Activated CD4-positive, CD25-positive, alpha-beta regulatory T cell treated with anti-CD3 and anti-CD28 coated beads, Interleukin-2, amount 50 U/mL, for 24 hours (primary cell): ENCODE data around the gene ADORA1.

Source experiments
- ATAC-seq, 2 donors: fragments of 150-1000 bp; cut with Tn5 transposase; one replicate each; pipeline ENCODE4 v1.10.0; 2021; ENCODE audit warnings: mild to moderate bottlenecking in 1 of 2, moderate library complexity in 1 of 2

The ADORA1 gene

DNA sequence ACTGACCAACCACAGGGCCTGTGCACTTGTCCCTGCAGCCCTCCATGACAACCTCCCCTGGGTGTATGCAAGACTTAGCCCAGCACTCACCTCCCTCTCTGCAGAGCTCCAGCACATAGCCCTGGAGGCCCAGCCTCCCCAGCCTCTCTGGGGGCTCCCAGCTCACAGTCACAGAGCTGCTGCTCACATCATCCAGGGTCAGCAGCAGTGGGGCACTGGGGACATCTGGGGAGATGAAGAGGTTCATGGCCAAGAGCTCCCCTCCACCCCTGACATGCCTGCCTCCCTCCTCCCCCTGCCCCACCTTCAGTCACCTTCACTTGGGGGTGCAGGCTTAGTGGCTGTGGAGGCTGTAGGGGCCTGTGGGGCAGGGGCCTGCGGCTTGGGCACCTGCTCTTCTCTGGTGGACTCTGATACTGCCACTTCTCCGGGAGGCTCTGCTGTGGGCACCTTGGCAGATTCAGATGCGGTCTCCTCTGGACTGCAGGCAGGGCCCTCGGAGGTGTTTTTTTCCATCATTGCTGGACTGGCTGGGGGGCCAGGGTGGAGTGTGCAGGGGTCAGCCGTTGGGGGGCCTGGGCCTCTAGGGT, 47.8 kb downstream of the ADORA1 start, which contains the start of gene MYBPH:
Gene MYBPH, minus strand, starts transcription at position 590 of the 590 bp plus-strand sequence. Its CDS starts 71 bp downstream, at position 519.
- ATAC-seq: no peak

DNA sequence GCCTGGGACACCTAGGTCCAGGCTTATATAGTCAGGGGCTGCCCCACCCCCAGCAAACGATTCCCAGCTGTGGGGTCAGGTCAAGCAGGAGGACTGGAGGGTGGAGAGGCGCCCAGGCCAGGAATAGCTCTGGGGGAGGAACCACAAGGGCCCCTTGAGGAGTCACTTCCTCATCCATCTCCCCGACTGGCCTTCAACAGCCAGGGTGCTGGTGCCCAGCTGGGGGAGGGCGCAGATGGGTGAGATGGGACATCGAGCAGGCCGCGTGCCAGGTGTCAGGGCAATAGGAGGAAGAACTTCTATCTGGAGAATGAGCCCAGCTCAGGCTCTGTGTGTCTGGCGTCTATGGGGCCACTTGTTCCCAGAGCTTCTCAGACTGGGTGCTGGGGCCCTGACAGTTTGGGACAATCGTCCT, 48.3 kb downstream of the ADORA1 start:
- ATAC-seq: no peak

- no peak for ATAC-seq
Measured at GRCh38 chr1:203176273-203177035, 48.9 kb downstream of the ADORA1 start.

DNA sequence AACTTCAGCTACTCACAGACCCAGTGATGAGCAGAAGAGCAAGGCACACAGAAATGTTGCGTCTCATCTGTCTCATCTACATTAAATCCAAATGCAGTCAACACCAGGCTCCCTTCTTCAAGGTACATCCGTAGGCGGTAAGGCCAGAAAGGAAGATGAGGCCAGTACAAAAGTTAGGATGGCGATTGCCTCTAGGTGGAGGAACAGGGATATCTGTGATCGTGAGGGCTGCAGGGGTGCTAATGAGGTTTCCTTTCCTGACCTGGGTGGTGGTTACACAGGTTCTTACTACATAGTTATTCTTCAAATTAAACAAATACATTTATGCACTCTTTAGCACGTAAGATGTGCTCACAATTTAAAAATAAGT, 49.5 kb downstream of the ADORA1 start:
- no peak for ATAC-seq

GRCh38 chr1:203177470-203178039, 50.0 kb downstream of the ADORA1 start:
- ATAC-seq: no peak

DNA sequence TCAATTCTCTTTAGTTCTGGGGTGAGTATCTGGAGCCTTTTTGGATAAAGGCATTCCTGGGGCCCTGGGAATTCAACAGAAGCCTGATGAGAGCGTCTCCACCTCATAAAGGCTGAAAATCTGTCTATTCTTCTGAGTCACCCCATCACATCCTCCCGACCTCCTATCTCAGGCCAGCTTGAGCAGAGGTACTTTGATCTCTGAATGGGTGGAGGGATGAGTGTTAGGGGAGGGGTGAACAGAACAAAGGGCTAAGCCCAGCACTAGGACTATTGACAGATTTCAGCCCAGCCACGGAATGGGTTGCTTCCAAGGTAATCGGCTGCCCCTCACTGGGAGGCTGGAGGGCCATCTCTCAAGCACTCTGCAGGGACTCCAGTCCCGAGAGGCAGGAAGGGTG, 50.6 kb downstream of the ADORA1 start:
- ATAC-seq: no peak

- ATAC-seq: no peak
Measured at GRCh38 chr1:203178821-203179666, 51.5 kb downstream of the ADORA1 start.

- no peak for ATAC-seq
Measured at GRCh38 chr1:203179667-203180005, 52.1 kb downstream of the ADORA1 start.

DNA sequence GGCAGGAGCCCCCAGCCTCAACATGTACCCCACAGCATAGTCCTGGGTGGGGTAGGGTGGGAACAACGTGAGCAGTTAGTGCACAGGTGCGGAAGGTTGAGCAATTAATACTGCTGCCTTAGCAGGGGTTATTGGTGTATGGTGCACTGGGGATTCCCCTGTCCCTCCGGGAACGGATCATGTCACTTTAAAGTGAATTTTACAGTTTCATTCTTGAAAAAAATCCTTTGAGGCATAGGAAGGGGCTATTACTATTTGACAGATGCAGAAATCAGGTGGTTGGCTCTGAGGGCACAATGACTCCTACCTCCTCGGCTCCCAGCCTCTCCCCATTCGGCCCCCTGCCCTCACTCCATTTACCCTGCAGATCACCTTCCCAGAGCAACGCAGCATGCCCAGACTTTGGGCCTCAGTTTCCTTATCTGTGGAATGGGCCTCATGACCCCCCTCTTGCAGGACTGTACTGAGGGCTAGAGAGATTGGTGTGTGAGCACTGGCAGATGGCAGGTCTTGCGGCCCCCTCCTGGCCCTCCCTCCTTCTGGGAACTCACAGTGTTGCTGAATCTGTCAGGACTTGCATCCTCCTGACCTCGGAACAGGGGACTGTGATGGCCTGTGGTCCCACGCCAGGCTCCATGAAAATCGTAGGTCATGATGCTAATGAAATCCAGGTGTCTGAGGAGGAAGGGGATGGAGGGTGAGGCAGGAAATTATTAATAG, 53.2 kb downstream of the ADORA1 start:
- no peak for ATAC-seq

GRCh38 chr1:203181586-203182386, 54.3 kb downstream of the ADORA1 start:
- ATAC-seq: no peak

DNA sequence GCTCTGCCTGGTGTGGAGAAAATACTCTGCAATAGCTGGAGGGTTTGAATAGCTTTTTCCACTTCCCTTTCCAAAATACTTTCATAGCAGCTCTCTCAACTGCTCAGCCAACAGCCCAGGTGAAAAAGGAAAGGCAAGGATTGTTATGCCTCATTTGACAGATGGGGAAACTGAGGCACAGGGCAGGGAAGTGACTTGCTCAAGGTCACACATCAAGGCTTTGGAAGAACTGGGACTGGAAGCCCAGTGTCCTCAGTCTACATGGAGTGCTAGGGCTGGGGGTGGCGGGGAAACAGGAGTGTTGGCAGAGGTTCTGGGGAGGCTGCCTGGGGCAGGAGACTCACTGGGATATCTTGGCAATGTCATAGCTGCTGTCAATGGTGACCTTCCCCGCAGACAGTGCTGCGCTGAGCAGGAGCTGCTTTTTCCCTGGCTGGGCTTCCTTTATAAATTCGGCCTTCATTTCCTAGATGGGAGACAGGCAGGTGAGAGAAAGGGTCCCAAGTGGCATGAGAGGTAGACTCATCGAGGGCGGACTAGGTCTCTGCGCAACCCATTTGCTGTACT, 54.9 kb downstream of the ADORA1 start:
- ATAC-seq: no peak

GRCh38 chr1:203183828-203184227, 56.3 kb downstream of the ADORA1 start:
- no peak for ATAC-seq

GRCh38 chr1:203184467-203184866, 56.9 kb downstream of the ADORA1 start:
- no peak for ATAC-seq

GRCh38 chr1:203185061-203185461, 57.5 kb downstream of the ADORA1 start:
- no peak for ATAC-seq

DNA sequence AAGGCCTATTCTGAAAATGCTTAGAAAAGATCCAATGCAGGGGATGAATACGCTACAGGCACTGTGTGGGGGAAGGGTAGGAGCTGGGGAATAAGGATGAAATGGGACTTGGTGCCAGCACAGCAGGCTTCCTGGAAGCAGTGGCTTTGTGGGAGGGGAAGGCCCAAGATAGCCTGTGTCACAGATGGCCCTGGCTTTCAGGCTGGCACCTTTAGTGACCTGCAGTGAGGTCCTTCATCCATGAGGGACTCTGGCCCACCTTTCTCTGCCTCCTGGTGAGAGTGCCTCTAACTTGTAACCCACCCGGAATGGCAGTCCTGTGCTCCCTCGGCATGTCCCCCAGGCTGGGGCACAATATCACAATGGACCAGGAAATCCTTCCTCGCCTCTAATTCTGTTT, 58.1 kb downstream of the ADORA1 start:
- ATAC-seq: no peak

DNA sequence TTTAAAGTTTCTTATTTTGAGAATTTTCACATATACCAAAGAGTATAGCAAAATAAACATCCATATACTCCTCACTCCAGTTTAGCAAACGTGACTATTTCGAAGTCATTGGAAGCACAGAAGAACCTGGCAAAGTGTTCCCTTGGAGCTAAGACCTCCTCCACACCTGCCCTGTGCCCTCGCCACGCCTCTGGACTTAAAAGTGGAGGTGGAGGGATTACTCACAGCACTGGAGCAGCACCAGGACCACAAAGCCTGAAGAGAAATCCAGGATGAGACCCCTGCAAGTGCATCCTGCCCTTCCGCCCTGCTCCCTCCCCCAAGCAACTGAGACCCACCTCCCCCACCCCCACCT, 58.5 kb downstream of the ADORA1 start:
- ATAC-seq: no peak

DNA sequence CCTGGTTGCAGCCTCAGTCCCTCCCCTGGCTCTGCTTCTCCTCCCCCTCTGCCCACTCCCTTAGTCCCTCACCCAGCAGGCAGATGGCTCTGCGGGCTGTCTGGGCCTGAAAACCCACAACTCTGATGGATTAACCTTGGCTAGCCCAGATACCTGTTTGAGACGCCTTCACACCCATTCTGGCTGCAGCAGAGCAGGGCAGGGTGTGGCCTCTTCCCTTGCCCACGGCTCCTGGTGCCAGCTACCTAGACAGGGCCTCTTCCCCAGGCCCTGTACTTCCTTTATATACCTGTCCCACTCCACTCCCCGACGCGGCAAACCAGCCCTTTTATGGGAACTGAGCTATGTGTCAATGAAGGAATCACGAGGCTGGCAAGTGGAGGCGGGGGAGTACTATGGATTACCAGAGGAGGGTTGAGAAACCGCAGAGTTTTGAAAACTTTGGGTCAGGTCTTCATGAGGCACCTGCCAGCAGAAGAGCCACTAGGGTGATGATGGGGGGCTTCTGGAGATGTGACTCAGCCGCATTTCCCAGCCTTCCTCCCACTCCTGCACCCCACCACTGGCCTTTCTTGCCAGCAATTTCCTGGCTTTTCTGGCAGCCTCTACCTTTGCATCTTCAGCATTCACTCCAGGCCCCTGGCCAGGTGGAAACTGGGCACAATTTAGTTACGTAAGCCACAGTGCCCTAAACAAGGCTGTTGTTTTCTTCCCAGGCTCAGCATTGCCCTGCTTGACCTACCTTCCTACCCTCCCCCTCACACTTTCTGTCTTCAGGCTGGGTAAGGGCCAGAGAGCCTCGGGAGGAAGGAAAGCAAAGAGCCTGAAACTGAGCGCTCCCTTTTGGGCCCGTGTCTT, 59.1 kb downstream of the ADORA1 start, which contains the start of gene CHI3L1:
Gene CHI3L1, minus strand, starts transcription at position 259 of the 858 bp plus-strand sequence. Its CDS starts 81 bp downstream, at position 178.
- ATAC-seq: no peak

GRCh38 chr1:203187304-203187685, 59.8 kb downstream of the ADORA1 start:
- ATAC-seq: no peak

GRCh38 chr1:203187689-203188264, 60.3 kb downstream of the ADORA1 start:
- ATAC-seq: no peak

DNA sequence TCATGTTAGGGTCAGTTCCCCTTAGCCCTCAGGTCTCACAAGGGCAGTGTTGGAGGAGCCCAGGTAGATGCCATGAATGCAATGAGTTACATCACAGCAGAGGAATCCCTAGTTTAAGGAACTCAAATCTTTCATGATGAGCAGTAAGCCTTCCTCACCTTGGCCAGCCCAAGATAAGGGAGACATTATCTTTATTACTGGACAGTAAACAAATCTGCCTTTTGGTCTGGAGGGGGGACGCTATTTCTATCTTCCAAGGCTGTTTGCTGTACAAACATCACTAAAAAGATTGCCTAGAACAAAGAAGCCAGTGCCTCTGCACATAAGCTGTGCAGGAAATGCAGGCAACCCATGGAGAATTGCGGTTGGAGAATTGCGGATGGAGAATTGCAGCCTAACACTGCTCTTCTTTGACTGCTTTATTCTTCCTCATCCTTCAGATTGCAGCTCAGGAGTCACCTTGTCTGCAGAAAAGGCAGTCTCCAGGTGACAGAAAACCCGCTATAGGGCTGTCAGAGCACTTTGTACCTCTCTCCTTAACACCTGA, 61.2 kb downstream of the ADORA1 start:
- no peak for ATAC-seq
